GM18858 (cell line): Measurements from ENCODE around the gene MSANTD3.
A peak's percentile ranks its signal among the peaks of the same experiment; 100 is the strongest.
"Not testable (repeated sequence)": the region's sequence is repeated elsewhere in the genome, so short reads cannot be mapped to it uniquely, and the experiment has no call there.

ENCODE experiments used
- ATAC-seq: cut with Tn5 transposase; IDR thresholded peaks from one replicate; pipeline ENCODE4 v1.9.1; 2021; ENCODE audit not compliant: unreplicated experiment

MSANTD3 gene

GRCh38 chr9:100426530-100427365 is at the start of gene MSANTD3:
Gene MSANTD3 (plus strand): TSS chr9:100427143. CDS start chr9:100441939, 14,796 bp downstream.
- peak; percentile 75 for ATAC-seq

- no peak for ATAC-seq
Observed at GRCh38 chr9:100379862-100380261, 47.1 kb upstream of the MSANTD3 start.

GRCh38 chr9:100392989-100393388 is 34.0 kb upstream of the MSANTD3 start:
- ATAC-seq, result not testable (repeated sequence)

GRCh38 chr9:100394032-100394695 is 32.8 kb upstream of the MSANTD3 start:
- ATAC-seq, result no peak

- ATAC-seq, result no peak
Observed at GRCh38 chr9:100394816-100395215, 32.1 kb upstream of the MSANTD3 start.

- ATAC-seq, result no peak
Observed at GRCh38 chr9:100396769-100397168, 30.2 kb upstream of the MSANTD3 start.

GRCh38 chr9:100397529-100398266 is 29.2 kb upstream of the MSANTD3 start:
- ATAC-seq, result no peak

- no peak for ATAC-seq
Observed at GRCh38 chr9:100401042-100401441, 25.9 kb upstream of the MSANTD3 start.

- no peak for ATAC-seq
Observed at GRCh38 chr9:100406962-100407361, 20.0 kb upstream of the MSANTD3 start.

GRCh38 chr9:100408546-100409175 is 18.3 kb upstream of the MSANTD3 start:
- ATAC-seq, result no peak

- no peak for ATAC-seq
Observed at GRCh38 chr9:100409176-100409556, 17.8 kb upstream of the MSANTD3 start.

GRCh38 chr9:100411472-100412283 is 15.3 kb upstream of the MSANTD3 start:
- peak; percentile 98 for ATAC-seq

GRCh38 chr9:100413839-100414420 is 13.0 kb upstream of the MSANTD3 start:
- ATAC-seq, result no peak

- no peak for ATAC-seq
Observed at GRCh38 chr9:100417815-100418214, 9.1 kb upstream of the MSANTD3 start.

- no peak for ATAC-seq
Observed at GRCh38 chr9:100419166-100419565, 7.8 kb upstream of the MSANTD3 start.

GRCh38 chr9:100421116-100421515 is 5.8 kb upstream of the MSANTD3 start:
- ATAC-seq, result not testable (repeated sequence)

GRCh38 chr9:100425758-100426157 is 1.2 kb upstream of the MSANTD3 start:
- no peak for ATAC-seq

GRCh38 chr9:100426189-100426529 is 784 bp upstream of the MSANTD3 start:
- no peak for ATAC-seq

GRCh38 chr9:100427366-100428263 is 672 bp downstream of the MSANTD3 start:
- ATAC-seq, result peak; percentile 42
